NOMO-1 treated with DMSO at 0.1 percent for 48 hours (cell line): ENCODE data around the gene IVNS1ABP.
"Not testable (repeated sequence)": the region's sequence is repeated elsewhere in the genome, so short reads cannot be mapped to it uniquely, and the experiment has no call there.

Source experiments
- DNase-seq: peaks from one replicate; lab custom pipeline; 2025; ENCODE audit not compliant: unreplicated experiment; lab: John Stamatoyannopoulos, UW

The IVNS1ABP gene

GRCh38 chr1:185257950-185258208 is 59.2 kb downstream of the IVNS1ABP start:
- DNase-seq, result no peak

DNA sequence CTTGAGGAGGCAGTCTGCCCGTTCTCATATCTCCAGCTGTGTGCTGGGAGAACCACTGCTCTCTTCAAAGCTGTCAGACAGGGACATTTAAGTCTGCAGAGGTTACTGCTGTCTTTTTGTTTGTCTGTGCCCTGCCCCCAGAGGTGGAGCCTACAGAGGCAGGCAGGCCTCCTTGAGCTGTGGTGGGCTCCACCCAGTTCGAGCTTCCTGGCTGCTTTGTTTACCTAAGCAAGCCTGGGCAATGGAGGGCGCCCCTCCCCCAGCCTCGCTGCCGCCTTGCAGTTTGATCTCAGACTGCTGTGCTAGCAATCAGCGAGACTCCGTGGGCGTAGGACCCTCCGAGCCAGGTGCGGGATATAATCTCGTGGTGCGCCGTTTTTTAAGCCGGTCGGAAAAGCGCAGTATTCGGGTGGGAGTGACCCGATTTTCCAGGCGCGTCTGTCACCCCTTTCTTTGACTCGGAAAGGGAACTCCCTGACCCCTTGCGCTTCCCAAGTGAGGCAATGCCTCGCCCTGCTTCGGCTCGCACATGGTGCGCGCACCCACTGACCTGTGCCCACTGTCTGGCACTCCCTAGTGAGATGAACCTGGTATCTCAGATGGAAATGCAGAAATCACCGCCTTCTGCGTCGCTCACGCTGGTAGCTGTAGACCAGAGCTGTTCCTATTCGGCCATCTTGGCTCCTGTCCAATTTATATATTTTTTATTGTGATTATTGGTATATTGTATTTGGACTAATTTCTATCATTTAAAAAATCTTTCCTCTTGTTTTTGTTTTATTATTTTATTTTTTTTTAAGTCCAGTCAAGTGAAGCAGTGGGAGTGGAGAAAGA is 59.7 kb downstream of the IVNS1ABP start:
- DNase-seq, result not testable (repeated sequence)

DNA sequence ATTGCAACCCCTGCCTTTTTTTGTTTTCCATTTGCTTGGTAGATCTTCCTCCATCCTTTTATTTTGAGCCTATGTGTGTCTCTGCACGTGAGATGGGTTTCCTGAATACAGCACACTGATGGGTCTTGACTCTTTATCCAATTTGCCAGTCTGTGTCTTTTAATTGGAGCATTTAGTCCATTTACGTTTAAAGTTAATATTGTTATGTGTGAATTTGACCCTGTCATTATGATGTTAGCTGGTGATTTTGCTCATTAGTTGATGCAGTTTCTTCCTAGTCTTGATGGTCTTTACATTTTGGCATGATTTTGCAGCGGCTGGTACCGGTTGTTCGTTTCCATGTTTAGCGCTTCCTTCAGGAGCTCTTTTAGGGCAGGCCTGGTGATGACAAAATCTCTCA is 61.4 kb downstream of the IVNS1ABP start:
- not testable (repeated sequence) for DNase-seq

- DNase-seq, result not testable (repeated sequence)
Observed at GRCh38 chr1:185252404-185252803, 64.6 kb downstream of the IVNS1ABP start.

DNA sequence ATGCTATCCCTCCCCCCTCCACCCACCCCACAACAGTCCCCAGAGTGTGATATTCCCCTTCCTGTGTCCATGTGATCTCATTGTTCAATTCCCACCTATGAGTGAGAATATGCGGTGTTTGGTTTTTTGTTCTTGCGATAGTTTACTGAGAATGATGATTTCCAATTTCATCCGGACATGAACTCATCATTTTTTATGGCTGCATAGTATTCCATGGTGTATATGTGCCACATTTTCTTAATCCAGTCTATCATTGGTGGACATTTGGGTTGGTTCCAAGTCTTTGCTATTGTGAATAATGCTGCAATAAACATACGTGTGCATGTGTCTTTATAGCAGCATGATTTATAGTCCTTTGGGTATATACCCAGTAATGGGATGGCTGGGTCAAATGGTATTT is 65.1 kb downstream of the IVNS1ABP start:
- not testable (repeated sequence) for DNase-seq

DNA sequence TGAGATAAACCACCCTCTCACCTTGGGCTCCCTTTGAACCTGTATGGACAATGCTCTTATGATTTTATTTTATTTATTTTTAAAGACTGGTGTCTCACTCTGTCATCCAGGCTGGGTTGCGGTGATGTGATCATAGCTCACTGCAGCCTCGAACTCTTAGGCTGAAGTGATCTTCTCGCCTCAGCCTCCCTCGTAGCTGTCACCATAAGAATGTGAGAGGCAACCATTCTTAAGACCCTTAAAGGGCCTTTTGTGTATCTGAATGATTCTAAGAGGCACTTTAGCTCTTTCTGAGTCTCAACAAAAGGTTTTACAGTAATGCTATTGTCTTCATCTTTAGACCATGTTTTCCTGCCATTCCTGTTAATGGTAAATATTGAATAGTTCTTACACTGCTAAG is 67.0 kb downstream of the IVNS1ABP start:
- DNase-seq, result no peak

DNA sequence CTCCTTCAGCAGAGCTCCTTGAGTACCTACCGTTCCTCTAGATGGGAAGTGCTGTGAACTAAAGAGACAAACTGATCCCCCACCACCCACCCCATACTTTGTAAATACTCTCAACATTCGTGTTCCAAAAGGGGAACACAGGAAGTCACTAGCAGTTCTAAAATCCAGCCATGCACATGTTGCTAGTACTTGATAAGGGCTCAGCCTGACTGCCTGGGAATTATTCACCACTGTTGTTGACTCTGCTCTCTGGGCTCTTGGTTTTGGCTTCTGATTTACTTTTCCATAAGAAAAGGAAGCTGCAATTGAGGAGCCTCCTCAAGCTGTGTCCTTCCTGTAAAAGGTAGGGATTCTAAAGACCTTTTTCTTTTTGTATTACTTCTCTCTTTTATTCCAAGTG is 67.5 kb downstream of the IVNS1ABP start:
- DNase-seq, result no peak
